Measurements from ENCODE around the gene DNTT.
"Not testable (repeated sequence)": the region's sequence is repeated elsewhere in the genome, so short reads cannot be mapped to it uniquely, and the experiment has no call there.

DNTT gene

GRCh38 chr10:96276831-96277230 lies 27.4 kb upstream of the DNTT start:
- no peak for DNase-seq

- DNase-seq, result no peak
Observed at GRCh38 chr10:96279191-96279641, 25.0 kb upstream of the DNTT start.

- no peak for DNase-seq
Observed at GRCh38 chr10:96280859-96281258, 23.4 kb upstream of the DNTT start.

GRCh38 chr10:96281444-96282029 lies 22.7 kb upstream of the DNTT start:
- DNase-seq, result no peak

- DNase-seq, result no peak
Observed at GRCh38 chr10:96283351-96283750, 20.9 kb upstream of the DNTT start.

GRCh38 chr10:96283756-96284155 lies 20.5 kb upstream of the DNTT start:
- DNase-seq, result no peak

GRCh38 chr10:96285331-96285752 lies 18.9 kb upstream of the DNTT start:
- DNase-seq, result no peak

- no peak for DNase-seq
Observed at GRCh38 chr10:96287392-96288105, 16.7 kb upstream of the DNTT start.

GRCh38 chr10:96288151-96288621 lies 16.0 kb upstream of the DNTT start:
- DNase-seq, result no peak

- DNase-seq, result no peak
Observed at GRCh38 chr10:96289218-96289910, 14.9 kb upstream of the DNTT start.

- no peak for DNase-seq
Observed at GRCh38 chr10:96290368-96291133, 13.7 kb upstream of the DNTT start.

- no peak for DNase-seq
Observed at GRCh38 chr10:96292971-96293920, 11.0 kb upstream of the DNTT start.

GRCh38 chr10:96295475-96295874 lies 8.8 kb upstream of the DNTT start:
- no peak for DNase-seq

GRCh38 chr10:96297486-96297885 lies 6.7 kb upstream of the DNTT start:
- no peak for DNase-seq

GRCh38 chr10:96298362-96298761 lies 5.9 kb upstream of the DNTT start:
- no peak for DNase-seq

GRCh38 chr10:96299383-96299782 lies 4.9 kb upstream of the DNTT start:
- no peak for DNase-seq

- DNase-seq, result no peak
Observed at GRCh38 chr10:96301616-96302015, 2.6 kb upstream of the DNTT start.

GRCh38 chr10:96305019-96305418 lies 785 bp downstream of the DNTT start:
- no peak for DNase-seq

GRCh38 chr10:96306516-96306915 lies 2.3 kb downstream of the DNTT start:
- DNase-seq, result peak; percentile 74

- DNase-seq, result not testable (repeated sequence)
Observed at GRCh38 chr10:96308854-96309253, 4.6 kb downstream of the DNTT start.

GRCh38 chr10:96309628-96310320 lies 5.5 kb downstream of the DNTT start:
- no peak for DNase-seq

GRCh38 chr10:96310321-96310669 lies 6.1 kb downstream of the DNTT start:
- DNase-seq, result no peak

Measured in NCI-H2171 (cell line).